ENCODE results near the gene CHST4.
"Not testable (repeated sequence)": the region's sequence is repeated elsewhere in the genome, so short reads cannot be mapped to it uniquely, and the experiment has no call there.

CHST4 gene

DNA sequence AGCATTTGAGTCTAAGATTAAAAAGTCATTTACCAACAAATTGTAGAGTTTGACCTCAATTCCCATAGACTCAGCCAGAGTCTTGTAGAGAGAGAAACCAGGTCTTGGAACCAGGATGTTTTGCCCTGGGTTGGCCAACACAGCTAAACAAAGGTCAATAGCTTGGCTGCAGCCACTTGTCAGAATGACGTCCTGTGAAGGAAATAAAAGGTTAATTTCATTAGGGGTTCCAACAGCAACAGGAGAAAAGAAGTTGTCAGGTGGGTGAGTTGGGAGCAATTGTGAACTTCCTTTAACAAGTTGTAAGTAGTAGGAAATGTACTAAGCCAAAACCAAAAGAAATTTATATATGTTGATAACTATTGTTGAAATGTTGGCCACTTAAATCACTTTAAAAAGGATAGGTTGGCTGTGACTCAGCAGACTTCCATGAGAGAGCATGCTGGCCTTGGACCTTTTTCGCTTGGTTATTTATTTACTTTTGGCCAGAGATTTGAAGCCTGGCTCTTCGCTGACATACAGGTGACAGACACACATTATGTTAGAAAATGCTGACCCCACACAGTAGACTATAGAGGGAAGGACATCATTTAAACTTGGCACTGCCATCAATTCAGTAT is 46.4 kb downstream of the CHST4 start:
- DNase-seq: no peak

GRCh38 chr16:71573387-71574094 is 47.3 kb downstream of the CHST4 start:
- no peak for DNase-seq

DNA sequence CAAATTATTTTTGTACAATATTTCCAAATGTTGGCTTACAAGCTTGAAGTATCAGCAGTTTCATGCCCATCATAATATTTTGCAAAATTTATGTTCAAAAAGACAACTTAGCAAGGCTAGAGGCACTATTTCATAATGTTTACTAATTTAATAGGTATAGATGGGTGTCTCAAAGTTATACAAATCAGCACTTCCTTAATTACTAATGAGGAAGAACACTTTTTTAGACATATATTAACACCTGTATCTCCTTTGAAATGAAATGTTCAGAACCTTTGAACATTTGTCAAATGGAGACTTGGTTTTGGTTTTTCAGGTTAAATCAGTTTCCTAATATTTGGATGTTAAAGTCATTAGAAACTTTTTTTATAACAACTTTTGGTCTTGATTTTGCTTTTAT is 48.5 kb downstream of the CHST4 start:
- DNase-seq: no peak

GRCh38 chr16:71576971-71577370 is 50.7 kb downstream of the CHST4 start, which contains the start of gene TAT:
TAT (minus strand) TSS chr16:71577092; CDS start chr16:71576415, 677 bp downstream.
- no peak for DNase-seq

GRCh38 chr16:71582553-71582848 is 56.3 kb downstream of the CHST4 start:
- not testable (repeated sequence) for DNase-seq

- no peak for DNase-seq
Observed at GRCh38 chr16:71584543-71585317, 58.5 kb downstream of the CHST4 start.

DNA sequence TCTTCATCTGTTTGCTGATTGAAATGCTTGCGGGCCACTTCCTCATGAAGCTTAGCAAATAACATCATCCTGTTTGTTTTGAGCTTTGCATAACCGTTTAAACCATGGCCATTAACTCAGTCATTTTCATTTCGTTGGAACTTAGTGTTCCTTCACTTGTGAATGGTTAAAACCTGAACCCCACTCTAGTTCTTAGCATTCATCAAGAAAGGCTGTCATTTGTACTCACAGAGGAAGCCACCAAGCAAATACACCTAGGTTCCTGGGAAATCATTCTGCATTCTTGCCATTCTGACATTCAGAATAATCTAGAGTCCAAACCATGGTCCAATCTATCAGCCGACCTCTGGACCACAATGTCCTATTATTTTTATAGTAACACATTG is 59.1 kb downstream of the CHST4 start:
- DNase-seq: no peak
